GM13977 (cell line): ENCODE data around the gene MACROH2A2.

ENCODE experiments used
- DNase-seq: peaks from one replicate; pipeline ENCODE4 v3.0.0; 2012; ENCODE audit warnings: low spot score
- in situ Hi-C: fragments of 300-500 bp; cut with MboI; formaldehyde crosslinking; loops from one replicate; pipeline ENCODE4 v1.12.0; 2022; ENCODE audit warnings: low sequenced_read_pairs, low pct_unique_long_range_greater_than_20kb, mixed read lengths, inconsistent platforms; ENCODE audit not compliant: unreplicated experiment
- TF ChIP-seq, protein P1 (sequence below): IDR thresholded peaks from 2 replicates; pipeline ENCODE4 v1.5.1; 2012; ENCODE audit warnings: mild to moderate bottlenecking, control low read depth; ENCODE audit not compliant: insufficient read depth; ENCODE audit errors: extremely low read depth, missing control alignments

The MACROH2A2 gene

GRCh38 chr10:70145166-70145665 is 92.6 kb downstream of the MACROH2A2 start:
- in situ Hi-C loops = no loop called here
- TF ChIP-seq, protein P1, sequence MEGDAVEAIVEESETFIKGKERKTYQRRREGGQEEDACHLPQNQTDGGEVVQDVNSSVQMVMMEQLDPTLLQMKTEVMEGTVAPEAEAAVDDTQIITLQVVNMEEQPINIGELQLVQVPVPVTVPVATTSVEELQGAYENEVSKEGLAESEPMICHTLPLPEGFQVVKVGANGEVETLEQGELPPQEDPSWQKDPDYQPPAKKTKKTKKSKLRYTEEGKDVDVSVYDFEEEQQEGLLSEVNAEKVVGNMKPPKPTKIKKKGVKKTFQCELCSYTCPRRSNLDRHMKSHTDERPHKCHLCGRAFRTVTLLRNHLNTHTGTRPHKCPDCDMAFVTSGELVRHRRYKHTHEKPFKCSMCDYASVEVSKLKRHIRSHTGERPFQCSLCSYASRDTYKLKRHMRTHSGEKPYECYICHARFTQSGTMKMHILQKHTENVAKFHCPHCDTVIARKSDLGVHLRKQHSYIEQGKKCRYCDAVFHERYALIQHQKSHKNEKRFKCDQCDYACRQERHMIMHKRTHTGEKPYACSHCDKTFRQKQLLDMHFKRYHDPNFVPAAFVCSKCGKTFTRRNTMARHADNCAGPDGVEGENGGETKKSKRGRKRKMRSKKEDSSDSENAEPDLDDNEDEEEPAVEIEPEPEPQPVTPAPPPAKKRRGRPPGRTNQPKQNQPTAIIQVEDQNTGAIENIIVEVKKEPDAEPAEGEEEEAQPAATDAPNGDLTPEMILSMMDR = no peak
- no peak for DNase-seq

DNA sequence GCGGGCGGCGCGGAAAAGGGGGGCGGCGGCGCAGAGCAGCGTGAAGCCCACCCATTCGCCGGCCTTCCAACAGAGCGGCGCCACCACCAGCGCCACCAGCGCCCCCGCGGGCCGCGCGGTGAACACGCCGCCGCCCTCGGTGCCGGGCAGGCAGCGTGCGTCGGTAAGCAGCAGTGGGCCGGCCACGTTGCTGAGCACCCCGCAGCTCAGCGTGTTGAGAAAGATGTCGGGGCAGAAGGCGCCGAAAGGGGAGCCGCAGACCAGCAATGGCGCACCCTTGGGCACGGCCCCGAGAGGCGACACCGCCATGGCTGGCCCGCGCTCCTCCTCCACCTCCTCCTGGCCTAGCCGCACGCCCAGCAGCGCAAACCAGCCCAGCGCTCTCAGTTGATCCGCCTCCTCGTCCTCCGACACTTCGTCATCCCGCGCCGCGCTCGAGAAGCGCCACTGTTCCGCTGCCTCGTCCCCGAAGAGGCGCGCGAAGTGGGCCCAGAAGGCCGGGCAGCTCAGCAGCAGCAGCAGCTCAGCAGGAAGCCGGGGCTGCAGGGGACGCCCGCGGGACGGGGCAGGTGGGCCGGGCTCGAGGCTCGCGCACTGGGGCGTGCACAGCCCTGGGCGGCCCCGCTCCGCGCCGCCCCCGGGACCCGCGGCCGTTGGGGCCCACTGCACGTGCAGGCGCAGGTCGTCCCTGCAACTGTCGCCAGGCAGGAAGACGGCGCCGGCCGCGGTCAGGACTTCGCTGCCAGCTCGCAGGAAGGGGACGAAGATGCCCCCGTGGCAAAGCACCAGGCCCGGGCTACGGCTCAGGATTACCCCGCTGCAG is 93.2 kb downstream of the MACROH2A2 start:
- TF ChIP-seq, protein P1 = peak; percentile 76
- in situ Hi-C loops = no loop called here
- DNase-seq = peak; percentile 88

- DNase-seq = peak; percentile 99
- in situ Hi-C loops = no loop called here
- TF ChIP-seq, protein P1 = peak; percentile 86
Observed at GRCh38 chr10:70146489-70147258, 94.0 kb downstream of the MACROH2A2 start, which contains the start of gene TYSND1. TSS of gene TYSND1 (minus strand) at chr10:70146700. CDS start at chr10:70146586, 114 bp downstream.

GRCh38 chr10:70147259-70147625 is 94.6 kb downstream of the MACROH2A2 start:
- in situ Hi-C loops = no loop called here
- no peak for DNase-seq
- TF ChIP-seq, protein P1 = no peak

- no peak for DNase-seq
Observed at GRCh38 chr10:70148516-70148915, 95.9 kb downstream of the MACROH2A2 start.

DNA sequence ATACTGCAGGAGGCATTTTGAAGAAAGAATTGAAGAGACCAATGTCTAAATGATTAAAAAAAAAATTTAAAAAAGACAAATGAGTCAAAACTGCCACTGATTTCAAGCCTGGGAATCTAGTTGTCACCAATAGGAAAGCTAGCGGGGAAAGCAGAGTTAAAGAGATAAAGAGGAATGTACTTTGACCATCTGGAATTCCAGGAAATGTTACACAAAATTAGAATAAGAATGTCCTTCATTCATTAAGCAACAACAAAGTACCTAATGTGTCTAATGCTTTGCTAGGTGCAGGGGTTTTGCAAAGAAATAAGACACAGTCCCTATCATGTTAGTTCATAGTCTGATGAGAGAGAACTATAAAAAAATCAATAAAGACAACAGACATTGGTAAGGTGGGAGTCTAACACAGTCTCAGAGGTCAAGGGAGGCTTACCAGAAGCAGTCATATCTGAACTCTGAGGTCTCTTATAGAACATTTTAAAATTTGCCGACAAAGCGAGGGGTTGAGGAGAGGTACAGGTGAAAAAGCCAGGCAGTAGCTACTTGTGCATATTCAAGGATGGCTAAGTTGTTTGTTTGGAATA is 102.7 kb downstream of the MACROH2A2 start:
- DNase-seq = no peak
- in situ Hi-C loops = no loop called here
- TF ChIP-seq, protein P1 = no peak

More at GRCh38 chr10:70148516-70148915, 95.9 kb downstream of the MACROH2A2 start:
- TF ChIP-seq, protein P1 = no peak
- in situ Hi-C loops = no loop called here
